T follicular helper cell (primary cell): ENCODE results near the gene SLC15A1.
"Not testable (repeated sequence)": the region's sequence is repeated elsewhere in the genome, so short reads cannot be mapped to it uniquely, and the experiment has no call there.

Source experiments
- DNase-seq: peaks from one replicate; pipeline ENCODE4 v3.0.0-alpha.2; 2020; ENCODE audit warnings: low read depth

SLC15A1 gene

DNA sequence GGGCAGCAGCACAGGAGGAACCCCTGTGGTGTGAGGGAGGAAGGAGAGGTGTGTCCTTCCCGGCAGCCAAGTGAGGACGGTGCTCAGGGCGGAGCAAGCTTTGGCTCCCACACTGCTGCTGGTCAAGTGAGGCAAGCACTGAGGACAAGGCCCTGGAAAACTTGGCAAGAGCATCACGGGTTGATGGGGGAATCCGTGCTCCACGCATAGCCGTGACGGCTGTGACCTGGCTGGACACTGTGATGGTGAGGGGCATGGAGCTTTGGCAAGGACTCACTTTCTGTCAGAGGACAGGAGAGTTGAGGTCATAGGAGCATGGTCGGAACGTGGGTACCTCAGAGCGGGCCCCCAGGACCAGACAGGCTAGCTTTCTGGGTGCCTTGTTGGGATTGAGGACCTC lies 29.0 kb upstream of the SLC15A1 start:
- DNase-seq, result no peak

DNA sequence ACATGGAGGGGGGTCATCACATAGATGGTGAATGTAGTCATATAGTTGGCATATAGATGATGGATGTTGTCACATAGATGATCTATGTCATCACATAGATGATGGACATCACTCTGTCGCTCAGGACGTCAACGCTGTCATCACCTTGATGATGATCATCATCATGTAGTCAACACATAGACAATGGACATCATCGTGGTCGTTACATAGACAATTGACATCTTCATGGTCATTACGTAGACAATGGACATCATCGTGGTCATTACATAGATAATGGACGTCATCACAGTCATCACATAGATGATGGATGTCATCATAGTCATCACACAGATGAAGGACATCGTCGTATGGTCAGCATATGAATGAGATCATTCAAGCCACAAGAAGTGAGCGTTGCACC lies 28.6 kb upstream of the SLC15A1 start:
- DNase-seq, result no peak

DNA sequence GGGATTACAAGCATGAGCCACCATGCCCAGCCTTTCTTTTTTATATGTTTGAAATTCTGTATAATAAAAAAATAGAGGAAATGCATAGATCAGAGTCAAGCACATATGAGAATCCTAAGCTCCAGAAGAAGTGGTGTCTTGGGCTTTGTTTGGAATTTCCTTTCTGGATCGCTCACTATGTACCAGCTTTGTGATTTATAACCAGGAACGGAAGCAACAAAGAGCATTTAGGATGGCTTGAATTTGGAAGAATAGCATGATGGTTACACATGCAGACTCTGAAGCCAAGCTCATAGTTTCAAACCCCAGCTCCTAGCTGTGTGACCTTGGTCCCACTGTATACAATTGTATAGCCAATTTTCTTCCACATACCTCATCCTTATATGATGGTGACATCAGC lies 28.0 kb upstream of the SLC15A1 start:
- no peak for DNase-seq

DNA sequence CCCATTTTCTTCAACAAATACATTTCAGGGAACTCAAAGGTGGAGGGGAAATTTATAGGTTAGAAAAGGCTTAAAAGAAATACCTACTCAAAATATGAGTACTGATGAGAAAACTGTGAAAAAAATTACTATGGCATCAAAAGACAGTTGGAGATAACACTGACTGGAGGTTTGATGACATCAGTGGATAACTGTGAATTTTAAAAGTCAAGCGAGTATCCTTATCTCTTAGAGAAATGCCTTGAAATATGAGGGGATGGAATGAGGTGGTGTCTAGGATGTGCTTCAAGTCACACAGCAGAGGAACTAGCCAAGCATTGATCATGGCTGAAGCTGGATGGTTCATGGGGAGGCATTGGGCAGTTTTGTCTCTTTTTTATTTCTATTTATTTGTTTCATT lies 27.2 kb upstream of the SLC15A1 start:
- no peak for DNase-seq

DNA sequence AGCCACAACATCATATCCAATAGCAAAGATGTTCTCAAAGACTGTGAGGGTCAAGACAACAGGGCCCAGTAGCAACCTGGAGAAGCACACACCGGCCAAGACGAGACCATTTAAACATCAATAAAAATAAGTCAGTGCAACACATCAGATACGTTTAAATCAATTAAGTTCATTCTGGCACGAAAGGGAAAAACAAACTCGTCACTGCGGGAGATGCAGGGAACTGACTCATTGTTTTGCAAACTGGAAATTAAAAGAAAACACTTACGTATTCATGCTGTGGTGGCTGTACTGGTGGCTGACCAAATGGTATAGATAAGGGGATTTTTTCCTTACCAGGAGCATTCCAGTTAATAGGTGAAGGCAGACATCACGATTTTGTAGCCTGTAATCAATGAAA lies 26.3 kb upstream of the SLC15A1 start:
- no peak for DNase-seq

DNA sequence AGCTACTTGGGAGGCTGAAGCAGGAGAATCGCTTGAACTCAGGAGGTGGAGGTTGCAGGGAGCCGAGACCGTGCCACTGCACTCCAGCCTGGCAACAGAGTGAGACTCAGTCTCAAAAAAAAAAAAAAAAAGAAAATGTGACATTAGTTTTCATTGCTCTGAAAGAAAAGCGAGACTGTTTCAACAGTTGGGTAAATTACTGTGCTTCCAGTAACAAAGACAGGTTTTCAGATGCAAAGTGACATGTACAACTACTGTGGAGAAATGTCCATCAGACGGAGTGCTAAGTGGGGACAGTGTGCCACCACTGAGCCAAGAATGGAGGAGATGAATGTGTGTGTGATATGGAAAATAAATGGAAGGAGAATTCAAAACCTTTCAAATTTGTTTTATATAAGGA lies 24.2 kb upstream of the SLC15A1 start:
- no peak for DNase-seq

DNA sequence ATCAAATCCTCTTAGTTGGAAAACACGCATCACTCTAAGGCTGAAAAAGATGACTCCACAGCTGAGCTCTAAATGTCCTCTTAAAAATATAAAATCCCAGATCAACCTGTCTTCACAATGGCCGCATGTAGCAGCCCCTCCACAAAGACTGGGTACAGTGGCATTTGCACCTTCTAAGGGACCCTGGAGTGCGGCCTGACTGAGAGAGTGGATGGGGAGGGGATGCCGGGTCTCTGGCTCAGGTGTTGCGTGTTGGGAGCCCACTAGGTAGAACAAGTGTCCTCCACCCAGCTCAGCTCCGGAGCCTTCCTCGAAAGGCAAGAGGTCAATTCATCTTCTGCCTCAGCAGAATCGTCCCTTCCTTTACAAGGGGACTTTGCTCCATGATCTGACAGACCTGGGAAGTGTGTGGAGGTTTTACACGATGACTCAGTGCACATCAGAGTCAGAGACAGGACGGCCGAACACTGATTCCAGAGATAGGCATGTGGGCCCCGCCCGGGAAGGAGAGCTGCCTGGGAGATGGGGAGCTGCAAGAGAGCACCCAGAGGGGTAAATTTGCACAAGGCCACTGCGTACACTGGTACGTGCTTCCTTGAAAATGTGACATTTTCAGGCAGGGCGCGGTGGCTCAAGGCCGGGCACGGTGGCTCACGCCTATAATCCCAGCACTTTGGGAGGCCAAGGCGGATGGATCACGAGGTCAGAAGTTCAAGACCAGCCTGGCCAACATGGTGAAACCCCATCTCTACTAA lies 23.5 kb upstream of the SLC15A1 start:
- no peak for DNase-seq

DNA sequence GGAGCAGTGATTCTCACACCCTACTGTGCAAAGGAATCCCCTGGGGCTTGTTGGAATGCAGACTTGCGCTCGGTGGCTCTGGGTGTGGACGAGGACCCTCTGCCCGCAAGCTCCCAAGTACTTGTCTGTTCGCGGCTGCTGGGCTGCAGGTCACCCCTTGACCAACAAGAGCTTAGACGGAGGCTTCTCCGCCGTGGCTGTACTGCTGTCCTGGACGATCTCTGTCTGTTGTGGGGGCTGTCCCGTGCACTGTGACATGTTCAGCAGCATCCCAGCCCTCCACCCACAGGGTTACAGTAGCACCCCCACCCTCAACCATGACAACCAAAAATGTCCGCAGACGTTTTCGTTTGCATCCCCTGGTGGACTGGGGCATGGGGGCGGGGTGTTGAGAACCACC lies 22.9 kb upstream of the SLC15A1 start:
- DNase-seq, result no peak

DNA sequence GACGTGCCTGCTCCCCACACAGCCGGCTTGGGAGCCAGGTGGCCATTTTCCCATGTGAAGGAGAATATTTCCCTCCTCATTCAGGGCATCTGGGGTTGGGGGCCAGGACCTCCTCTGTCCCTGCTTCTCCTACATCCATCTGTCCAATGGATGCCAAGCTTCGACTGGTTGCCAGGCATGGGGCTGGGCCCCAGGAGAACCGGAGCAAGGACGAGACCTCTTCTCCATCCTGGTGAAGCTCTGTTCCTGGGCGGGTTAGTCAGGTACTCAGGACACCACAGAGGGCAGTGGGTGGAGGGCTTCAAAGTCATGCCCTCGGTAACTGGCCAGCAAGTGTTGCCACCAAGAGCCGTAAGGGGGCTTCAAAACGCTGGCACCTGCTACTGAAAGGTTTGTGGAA lies 22.3 kb upstream of the SLC15A1 start:
- DNase-seq, result no peak

DNA sequence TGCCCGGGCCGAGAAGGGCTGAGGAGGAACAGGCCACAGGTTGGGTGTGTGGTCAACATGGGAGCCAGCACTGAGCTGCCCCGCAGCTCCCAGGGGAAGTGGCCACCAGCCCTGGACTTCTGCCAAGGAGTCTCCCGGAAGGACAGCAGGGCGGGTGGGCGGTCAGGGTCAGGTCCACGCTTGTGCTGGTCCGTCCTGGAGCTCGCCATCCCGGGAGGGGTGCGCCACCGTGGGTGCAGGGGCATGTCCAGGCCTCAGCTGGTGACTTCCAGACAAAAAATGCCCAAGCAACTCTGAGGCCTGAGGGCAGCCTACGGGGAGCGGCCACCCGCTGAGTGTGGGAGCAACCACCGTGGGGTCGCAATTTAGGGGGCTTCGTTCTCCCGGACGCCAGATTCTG lies 21.4 kb upstream of the SLC15A1 start:
- no peak for DNase-seq

DNA sequence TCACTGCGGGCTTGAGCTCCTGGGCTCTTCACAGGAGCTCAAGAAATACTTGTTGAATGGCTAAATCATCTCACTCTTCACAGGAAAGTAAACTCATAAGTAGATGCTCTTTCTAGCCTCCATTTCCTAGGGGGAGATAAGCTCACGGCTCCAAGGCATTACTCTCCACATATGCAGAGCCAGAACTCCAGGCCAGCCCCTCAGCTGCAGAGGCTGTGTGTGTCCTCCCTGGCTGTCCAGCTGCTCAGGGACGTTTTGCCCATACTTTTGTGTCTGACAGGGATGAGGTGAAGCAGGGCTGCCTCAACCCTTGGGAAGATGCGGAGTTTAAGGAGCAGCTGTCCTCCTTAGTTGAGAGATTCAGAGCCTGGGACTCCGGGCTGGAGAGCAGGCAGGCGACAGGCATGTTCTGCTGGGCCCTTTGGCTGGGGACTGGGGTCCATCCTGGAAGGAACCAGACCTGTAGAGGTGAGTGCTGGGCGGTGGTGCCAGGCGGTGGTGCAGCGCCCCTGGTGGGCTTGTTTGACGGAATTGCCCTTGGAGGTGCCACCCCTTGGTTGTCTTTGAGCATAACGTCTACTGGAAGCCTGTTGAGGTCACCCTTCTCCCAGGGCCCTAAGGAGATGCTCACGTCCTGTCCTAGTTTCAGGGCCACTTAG lies 20.5 kb upstream of the SLC15A1 start:
- DNase-seq, result no peak

DNA sequence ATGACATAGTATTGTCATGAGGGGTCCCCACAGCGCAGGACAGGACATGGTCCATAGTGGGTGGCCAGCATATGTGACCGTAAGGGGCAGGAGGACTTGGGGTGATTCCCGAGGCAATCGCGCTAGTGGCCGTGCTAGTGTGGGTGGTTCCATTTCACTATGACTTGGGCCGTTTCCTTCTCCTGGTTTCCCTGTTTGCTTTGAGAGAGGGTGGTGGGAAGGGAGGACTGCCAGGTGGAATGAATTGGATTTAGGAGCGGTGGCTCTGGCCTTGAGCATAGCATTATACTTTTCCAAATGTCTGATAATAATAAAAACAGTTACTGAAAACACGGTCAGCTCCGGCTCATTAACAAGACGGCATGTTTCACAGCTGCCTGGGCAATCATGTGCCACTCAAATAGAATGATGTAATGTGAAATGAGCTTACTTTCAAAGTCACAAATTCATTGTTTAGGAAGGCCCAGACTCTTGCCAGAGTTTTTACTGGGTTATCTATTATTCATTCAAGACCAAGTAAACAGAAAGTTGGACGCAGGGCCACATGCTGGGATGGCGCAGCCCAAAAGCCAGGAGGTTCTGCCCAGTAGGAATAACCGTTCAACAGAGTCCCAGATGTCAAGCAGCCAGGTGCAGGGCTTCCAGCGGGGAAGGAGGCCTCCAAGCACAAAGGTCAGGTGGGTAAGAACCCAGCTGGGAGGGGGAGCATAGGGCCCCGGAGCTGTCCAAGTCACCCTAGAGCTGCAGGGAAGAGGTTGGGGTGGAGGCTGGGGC lies 19.6 kb upstream of the SLC15A1 start:
- no peak for DNase-seq

DNA sequence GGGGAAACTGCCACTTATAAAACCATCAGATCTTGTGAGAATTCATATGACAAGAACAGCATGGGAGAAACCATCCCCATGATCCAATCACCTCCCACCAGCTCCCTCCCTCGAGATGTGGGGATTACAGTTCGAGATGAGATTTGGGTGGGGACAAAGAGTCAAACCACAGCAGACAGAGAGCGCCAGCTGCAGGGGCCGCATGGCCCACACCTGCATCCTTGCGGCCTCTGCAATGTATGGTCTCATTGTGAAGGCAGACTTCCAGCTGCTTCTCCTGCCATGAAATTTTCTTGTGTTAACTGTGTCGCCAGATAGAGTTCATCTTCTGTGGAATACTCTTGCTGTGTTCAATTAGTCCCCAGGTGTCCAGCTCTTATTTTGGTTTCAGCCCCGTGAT lies 17.3 kb upstream of the SLC15A1 start:
- DNase-seq, result no peak

DNA sequence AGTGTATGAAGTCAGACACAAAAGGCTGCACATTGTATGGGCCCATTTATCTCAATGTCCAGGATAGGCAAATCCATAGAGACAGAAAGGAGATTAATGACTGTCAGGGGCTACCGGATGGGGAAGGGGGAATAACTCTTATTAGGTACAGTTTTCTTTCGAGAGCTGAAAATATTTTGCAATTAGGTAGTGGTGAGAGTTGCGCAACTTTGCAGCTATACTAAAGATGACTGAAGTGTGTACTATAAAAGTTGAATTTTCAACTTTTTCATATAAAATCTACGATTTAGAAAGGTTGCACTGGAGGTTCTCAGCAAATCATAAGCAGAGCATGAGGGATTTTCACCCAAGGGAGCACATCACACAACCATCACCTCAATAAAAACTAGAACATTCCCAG lies 16.1 kb upstream of the SLC15A1 start:
- no peak for DNase-seq

DNA sequence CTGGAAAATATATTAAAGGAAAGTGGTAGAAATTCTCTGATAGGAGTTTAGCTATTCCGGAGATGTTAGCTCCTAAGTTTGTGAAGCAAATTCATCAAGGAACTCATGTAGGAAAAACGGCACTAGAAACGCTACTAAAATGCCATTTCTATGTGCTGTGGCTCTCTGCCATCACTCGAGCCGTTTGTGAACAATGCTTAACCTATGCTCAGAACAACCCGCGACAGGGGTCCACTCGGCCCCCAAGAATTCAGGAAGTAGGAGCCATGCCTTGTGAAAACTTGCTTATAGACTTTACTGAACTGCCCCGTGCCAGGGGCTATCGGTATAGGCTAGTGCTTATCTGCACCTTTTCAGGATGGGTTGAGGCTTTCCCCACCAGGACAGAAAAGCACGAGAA lies 14.2 kb upstream of the SLC15A1 start:
- no peak for DNase-seq

DNA sequence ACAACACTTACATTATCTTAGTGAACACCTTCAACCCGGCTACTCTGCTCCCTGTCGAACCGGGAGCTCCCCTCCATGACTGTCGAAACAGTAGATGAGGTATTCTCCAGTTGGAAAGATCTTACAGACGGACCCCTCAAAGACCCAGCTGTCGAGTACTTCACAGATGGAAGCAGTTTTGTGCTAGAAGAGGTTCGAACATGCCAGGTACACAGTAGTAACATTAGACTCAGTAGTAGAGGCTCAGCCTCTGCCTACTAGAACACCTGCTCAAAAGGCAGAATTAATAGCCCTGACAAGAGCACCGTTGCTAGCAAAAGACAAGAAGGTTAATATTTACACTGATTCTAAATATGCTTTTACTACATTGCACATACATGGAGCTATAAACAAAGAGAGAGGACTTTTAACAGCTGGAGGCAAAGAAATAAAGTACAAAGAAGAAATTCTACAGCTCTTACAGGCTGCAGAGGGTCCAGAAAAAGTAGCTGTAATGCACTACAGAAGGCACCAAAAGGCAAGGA lies 13.6 kb upstream of the SLC15A1 start:
- DNase-seq, result no peak

DNA sequence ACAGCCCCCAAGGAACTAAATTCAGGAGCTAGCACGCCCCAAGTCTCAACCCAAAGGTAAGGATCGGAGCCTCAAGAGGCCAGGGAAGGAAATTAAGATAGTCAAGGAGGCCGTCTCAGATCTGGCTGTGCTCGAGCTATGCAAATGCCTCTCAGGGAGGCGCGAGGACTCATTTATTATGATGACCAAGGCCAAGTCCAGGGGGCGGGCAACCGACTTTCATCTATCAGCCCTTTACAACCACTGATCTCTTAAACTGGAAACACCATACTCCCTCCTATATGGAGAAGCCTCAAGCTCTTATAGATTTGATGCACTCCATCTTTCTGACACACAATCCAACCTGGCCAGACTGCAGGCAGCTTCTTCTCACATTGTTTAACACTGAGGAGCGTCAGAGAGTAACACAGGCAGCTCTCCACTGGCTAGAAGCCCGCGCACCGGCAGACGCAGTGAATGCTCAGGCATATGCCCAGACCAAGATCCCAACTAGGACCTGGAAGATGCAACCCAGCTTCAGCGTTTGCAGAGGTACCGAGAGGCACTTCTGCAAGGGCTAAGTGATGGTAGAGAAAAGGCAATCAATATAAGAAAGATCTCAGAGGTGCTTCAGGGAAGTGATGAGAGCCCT lies 9.6 kb upstream of the SLC15A1 start:
- no peak for DNase-seq

DNA sequence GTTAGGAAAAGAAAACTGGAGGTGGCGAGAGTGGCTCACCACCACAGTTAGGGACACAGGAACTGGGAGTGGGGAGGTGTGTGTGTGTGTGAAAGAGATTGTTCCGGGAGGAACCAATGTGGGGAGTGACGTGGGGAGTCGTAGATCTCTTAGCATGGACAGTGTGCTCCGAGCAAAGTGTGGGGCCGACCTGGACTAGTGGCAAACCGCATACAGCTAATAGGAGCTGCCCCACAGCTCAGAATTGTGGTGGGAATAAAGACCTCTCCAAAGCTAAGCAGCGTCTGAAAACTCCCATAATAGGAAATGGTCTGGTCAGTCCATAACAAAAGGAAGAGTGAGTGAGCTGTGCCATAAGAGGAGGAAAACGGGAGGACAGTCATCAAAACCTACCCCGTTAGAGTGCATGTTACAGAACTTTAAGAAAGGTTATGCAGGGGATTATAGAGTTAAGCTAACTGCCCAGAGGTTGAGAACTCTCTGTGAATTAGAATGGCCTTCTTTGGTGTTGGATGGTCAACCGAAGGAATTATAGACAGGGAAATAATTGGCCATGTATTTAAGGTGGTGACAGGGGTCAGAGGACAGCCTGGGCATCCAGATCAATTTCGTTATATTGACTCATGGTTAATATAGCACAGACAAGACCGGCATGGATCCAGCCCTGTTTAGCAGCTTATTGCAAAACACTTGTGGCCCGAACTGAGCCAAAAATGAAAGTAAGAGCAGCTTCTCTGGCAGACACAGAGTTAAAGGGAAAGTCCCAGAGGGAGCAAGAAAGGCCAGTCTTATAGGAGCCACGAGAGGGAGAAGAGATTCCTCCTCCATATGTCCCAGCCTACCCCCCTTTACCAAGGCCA lies 8.9 kb upstream of the SLC15A1 start:
- no peak for DNase-seq

DNA sequence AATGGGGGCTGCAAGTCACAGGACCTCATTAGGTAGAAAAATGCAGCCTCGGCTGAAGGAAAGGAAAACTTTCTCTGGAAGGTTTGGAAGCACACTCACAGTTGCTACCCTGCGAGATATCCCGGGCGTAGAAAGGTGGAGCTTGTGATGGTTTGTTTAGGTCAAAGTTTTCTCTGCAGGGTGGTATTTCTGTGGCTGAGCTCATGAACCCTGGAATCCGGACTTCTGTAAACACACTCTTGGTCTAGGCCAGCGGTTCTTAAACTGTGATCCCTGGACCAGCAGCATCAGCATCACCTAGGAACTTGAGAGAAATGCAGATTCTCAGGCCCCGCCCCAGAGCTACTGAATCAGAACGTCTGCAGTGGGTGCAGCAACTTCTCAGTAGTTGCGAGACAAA lies 3.3 kb upstream of the SLC15A1 start:
- DNase-seq, result no peak

DNA sequence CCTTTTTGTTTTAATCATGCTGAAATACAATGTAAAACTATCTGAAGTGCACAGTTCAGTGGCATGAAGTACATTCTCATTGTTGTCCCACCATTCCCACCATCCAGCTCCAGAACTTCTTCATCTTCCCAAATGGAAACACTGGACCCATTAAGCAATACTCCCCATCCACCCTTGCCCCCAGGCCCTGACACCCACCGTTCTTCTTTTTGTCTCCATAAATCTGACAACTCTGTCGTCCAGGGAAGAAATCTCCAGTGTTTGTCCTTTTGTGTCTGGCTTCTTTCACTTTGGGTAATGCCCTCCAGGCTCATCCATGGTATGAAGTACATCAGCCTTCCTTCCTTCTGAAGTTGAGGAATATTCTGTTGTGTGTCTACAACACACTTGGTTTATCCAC lies 2.6 kb upstream of the SLC15A1 start:
- no peak for DNase-seq

DNA sequence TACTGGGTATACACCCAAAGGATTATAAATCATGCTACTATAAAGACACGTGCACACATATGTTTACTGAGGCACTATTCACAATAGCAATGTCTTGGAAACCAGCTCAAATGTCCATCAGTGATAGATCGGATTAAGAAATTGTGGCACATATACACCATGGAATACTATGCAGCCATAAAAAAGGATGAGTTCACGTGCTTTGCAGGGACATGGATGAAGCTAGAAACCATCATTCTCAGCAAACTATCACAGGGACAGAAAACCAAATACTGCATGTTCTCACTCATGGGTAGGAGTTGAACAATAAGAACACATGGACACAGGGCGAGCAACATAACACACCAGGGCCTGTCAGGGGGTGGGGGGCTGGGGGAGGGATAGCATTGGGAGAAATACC lies 2.0 kb upstream of the SLC15A1 start:
- DNase-seq, result not testable (repeated sequence)
